HG02798 (cell line): ENCODE measurements around the gene HCCS.
"Not testable (repeated sequence)": the region's sequence is repeated elsewhere in the genome, so short reads cannot be mapped to it uniquely, and the experiment has no call there.

Source experiments
- ATAC-seq: cut with Tn5 transposase; IDR thresholded peaks from one replicate; pipeline ENCODE4 v1.9.1; 2021; ENCODE audit warnings: mild to moderate bottlenecking; ENCODE audit not compliant: unreplicated experiment, poor library complexity

Gene HCCS

DNA sequence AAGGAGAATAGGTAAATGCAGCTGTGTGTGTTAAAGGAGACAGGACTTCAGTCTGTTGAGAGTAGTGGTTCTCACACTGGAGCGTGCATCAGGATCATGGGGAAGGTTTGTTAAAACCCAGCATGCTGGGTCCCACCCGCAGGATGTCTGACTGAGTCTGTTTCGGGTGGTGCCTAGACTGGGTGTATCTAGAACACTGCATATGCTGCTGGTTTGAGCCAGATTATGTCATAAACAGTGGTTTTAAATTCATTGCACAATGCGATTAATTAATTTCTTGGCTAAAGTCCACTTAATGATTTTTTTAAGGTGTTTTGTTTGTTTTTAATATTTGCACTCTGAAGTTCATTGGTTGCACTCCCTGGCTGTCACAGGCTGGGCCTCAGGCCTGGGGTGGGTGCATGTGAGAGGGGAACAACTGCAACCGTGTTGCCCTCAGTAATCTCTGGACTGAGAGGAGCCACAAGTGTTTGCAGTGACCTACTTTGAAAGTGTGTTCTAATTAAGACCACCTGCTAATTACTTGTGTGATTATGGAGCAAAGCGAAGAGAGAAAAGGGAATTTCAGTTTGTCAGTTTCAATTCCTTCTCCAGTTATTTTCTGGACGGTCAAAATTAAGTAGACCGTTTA, 8.3 kb downstream of the HCCS start:
- no peak for ATAC-seq

DNA sequence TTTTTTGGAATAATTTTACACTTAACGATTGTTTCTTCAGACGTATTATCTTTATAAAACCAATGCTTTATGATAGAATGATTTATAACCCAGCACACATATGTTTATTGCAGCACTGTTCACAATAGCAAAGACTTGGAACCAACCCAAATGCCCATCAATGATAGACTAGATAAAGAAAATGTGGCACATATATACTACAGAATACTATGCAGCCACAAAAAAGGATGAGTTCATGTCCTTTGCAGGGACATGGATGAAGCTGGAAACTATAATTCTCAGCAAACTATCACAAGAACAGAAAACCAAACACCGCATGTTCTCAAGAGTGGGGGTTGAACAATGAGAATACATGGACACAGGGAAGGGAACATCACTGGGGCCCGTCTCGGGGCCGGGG, 12.0 kb downstream of the HCCS start:
- ATAC-seq, result not testable (repeated sequence)

DNA sequence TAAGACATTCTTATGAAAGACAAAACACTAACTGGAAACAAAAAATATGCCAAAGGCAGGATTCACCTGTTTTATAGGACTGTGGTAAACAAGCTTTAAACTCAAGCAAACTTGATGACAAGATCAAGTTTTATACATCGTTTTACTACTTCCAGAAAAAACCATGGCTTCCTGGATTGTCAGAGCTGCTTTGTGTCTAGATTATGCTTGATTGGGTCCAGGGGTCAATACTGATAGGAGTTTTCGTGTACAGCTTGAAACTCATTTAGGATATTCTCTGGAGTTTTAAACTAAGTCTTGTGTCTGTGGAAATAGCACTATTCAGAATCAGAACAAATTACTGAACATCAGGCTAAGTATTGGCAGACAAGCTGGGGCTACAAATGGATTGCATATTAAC, 13.0 kb downstream of the HCCS start:
- no peak for ATAC-seq

DNA sequence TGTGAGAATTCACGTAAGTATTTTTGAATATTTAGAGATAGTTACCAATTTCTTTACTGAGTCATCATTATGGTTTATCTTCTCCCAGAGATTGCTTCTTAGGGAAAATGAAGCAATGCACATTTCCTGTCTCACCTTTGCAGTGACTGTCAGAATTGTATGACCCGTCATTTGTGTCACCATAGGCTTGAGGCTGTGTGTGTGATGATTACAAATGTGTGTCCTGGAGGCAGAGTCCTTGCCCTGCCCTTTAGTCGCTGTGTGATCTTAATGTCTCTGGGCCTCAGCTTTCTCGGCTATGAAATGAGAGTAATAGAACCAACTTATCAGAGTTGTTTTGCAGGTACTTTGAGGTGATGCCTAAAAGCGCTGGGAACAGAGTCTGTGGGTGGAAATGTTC, 13.9 kb downstream of the HCCS start:
- no peak for ATAC-seq

DNA sequence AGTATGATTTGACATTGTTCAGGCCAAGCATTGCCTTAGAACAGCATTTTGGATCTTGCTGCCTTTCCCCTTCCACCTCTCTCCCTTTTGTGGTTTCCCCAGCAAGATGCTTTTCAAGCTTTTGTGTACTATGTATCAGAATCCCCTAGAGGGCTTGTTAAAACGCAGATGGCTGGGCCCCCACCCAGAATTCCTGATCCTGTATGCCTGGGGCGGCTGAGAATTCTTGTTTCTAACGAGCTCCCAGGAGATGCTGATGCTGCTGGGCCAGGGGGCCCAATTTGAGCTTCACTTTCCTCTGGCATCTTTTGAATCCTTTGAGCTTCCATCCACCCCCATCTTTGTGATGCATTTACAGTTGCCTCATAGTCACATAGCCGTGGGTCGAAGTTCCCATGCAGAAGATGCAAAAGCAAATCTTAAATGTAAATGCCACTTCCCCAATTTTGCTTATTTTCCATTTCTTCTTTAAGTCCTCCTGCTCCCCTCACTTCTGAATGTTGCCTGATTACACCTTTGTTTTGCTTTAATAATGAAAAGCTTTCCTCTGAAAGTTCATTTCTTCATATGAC, 18.5 kb downstream of the HCCS start:
- ATAC-seq, result no peak

DNA sequence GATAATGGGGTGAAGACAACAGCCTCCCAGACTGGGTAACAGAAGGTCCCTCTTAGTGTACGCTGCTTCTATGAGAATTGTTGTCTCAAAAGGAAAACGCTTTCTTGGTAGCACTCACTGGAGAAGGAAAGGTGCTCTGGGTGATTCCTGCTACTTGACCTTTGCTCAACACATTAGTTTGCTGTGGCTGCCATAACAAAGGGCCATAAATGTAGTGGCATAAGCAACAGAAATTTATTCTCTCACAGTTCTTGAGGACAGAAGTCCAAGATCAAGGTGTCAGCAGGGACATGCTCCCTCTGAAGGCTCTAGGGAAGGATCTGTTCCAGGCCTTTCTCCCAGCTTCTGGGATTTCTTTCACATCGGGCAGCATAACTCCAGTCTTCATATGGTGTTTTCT, 19.0 kb downstream of the HCCS start:
- ATAC-seq, result no peak

DNA sequence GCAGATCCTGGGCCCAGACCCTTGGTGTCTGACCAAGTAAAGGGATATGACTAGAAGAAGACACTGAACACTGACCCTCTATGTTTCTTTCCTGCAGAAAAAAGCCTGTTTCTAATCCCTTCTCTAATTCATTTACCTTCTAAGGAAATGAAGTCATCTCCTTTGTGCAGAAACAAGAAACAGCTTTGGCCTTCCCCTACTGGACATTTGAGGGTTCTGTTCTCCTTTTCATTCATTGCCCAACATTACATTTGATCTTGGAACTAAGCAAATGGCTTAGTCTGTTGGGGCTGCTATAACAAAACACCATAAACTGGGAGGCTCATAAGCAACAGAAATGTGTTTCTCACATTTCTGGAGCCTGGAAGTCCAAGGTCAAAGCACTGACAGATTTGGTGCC, 20.0 kb downstream of the HCCS start:
- no peak for ATAC-seq

DNA sequence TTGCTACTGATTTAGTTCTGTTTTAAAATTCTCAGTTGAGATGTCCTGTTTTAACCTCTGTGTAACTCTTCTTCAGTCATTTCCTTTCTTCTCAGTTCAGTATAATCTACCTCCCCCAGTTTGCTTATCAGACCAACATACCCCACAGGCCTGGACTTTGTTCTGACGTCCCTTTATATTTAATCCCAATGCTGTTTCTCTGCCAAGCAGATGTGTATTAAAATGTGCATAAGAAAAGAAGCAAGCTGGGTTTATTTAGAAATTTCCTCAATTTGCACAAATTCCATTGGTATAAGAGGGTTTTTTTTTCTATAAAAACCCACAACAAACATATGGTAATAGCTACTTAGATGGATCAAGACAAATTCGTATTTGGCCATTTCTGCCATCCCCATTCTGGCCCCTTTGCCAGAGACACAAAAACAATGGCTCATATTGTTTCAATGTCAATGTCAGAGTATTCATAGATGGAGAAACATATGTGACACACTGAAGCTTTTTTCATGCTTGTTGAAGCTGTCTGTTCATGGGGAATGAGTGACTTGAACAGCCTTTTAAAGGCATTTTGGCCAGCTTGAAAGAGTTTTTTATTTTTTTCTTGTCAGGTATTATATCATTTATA, 24.5 kb downstream of the HCCS start:
- no peak for ATAC-seq

DNA sequence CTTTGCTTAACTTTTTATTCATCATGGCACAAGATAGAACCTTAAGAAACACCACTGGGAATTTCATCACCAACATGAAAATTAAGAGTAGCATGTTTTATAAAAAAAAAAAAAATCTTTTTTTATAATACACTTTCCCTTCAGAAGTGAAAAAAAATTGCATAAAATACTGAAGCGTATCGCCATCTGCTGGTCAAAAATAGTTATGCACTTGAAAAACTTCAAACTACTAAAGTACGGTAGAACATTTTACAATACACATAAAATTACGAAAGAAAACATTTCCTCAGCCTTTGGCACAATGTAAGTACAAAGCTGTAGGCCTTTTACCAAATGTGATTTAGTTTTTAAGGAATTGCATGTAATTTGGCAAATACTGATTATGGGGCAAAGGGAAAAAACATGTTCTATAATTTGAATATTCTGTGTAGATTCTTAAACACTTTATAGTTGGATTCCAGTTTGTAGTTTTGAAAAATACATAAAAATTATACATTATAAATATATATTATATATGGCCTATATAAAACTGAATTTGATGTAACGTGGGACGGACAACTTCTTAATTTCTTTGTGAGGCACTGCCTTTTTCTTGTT, 26.5 kb downstream of the HCCS start:
- no peak for ATAC-seq

DNA sequence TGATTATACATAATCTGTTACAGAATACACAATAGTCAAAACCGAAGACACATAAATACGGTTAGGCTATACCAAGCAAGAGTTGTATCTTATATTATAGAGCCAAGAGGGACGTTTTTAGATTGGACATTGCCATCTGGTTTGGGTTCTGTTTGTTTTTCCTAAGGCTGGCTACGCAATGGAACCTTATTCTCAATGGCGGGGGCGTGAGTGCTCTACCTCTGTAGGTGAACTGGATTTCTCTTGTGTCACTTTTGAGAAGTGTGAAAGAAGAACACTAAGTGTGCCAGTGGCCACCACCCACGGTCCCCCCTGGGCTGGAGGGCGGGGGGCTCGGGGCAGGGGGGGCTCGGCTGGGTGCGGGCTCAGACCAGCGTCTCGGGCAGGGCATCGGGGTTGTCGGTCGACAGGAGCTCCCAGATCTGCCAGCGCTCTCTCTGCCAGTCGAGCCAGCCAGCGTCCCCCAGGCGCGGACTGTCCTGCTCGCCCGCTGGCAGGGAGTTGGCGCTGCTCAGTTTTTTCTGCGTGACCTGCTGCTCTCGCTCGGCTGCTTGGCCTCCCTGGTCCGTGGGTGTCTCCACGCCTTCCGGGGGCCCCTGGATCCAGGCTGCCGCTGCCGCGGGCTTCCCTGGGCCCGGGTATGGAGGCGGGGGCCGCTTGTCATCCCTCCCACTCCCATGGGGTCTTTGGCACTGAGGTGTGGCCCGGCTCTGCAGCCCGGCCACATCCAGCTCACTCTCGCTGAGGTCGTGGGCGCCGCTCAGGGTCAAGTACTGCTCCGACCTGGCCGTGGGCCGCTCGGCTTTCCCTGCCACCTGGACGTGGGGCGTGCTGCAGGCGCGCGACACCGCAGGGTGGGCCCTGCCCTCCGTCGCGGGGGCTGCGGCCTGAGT, 27.6 kb downstream of the HCCS start:
- ATAC-seq, result no peak

DNA sequence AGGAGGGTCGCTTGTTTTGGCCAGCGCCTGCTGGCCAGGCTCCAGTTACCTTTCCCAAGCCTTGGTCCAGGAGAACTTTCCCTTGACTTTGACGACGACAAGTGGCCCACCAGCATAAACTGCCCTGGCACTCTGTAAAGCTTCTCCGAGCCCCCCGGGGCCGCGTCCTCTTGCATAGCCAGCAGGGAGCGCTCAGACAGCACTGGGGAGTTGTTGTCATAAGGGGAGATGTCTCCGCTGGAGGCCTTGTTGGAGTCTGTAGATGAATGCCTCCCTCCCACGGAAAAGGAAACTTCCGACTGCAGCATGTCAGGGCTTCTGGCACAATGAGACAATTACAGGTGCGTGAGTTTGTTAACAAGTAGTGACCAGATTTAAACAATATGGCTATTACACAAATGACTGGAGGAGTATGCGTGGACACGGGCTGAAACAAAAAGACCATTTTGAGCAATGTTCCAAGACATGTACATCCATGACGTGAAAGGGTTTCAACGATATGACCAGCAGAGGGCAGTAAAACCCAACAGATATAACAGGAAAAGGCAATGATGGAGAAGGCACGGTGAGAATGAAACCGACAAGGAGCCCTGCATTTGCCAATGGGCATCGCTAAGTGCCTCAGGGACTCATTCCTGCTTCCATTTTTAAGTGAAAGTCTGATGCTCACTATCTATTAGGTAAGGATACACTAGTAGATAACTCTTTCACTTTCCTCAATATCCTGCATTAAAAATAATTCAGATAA, 33.0 kb downstream of the HCCS start:
- ATAC-seq, result peak; percentile 76

DNA sequence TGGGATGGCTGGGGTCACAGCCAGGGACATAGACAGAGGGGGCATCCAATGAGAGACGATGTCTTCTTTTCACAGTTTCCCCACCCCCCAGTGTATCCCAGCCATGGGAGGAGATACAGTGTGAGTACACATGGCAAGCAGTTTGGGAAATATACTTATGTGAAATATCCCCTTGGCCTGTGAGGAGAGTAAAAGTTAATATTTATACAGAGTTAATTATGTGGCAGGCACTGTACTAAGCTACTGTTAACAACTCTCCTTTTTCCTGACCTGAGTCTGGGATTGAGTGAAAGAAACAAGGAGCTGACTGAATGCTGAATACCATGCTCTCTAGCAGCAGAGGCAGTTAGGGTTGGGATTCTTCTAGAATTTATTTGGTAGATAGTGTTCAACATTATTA, 35.3 kb downstream of the HCCS start:
- no peak for ATAC-seq

DNA sequence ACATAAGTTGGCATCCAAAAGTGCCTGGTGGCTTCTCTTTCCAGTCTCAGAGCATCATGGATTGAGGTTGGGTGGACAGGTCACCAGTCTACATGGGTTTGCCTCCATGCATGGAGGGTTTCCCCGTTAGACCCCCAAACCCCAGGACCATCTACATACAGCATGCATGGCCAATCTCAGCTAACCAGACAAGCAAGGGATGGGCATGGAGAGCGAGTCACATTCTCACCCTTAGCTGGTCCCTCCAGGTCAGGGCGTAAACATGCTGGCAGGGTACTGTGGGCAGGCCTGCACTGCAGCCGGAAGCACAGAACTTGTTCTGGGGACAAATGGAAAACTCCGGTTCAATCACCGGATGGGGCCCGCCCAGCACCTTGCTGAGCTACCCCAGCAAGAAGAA, 37.3 kb downstream of the HCCS start:
- no peak for ATAC-seq

DNA sequence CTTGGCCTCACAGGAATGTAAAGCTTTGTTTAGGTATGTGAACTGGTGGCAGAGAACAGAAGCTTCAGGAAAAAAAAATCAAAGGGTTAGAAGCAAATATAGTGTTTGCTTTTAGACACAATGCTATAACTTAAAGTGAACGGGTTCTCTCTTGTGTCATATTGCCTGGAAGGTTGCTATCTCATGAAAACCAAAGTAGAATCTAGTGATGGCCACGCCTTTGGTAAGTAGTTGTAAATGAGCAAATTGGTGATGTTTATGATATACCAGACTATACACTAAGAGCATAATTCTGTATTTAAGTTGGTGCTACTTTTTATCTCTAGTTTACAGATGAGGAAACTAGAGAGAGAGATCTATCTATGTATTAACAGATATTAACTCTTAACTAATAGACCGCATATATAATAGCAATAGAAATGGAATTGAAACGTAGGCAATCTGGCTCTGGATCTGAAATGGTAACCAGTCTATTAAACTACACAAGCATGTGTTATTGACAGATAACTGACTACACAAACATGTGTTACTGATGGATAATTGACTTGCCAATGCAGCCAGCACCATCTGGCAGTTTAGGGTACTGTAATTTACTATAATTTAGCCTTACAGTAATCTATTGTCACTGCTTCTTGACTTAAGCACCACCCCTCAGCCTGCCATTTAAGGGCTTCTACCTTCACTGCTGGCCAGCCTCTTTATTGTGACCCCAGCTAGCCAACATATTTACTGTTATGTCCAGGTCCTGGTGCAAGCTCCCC, 40.8 kb downstream of the HCCS start:
- no peak for ATAC-seq

DNA sequence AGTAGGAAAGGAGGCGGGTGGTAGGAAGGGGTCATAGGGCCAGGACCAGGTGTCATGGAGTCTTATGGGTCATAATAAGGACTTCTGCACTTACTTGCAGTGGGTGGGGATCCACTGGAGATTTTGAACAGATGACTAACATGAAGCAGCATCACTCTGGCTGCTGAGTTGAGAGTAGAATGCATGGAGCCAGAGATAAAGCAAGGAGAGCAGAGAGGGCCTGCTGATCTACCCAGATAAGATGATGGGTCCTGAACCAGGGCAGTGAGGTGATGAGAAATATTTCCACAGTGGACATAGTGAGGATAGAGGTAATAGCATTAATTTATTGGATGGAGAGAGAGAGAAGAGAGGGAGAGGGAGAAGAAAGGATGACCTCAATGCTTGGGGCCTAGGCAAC, 48.0 kb downstream of the HCCS start:
- no peak for ATAC-seq

DNA sequence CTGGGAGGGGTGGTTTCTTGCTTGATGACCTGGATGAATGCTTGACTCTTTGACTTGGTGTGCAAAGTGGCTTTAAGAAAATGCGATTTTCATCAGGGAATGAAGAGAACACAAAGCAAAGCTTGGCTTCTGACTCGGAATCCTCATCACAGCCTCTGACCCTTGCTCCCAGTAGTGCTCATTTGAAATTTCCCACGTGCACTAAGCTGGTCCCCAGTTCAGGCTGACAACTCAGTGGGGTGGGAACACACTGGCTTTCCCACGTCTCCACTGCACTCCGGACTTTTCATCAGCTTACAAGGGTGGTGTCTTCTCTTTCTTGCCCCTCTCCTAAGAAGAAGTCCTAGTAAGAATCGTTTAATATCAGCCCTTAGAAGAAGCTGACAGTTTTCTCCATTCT, 53.3 kb downstream of the HCCS start:
- no peak for ATAC-seq

DNA sequence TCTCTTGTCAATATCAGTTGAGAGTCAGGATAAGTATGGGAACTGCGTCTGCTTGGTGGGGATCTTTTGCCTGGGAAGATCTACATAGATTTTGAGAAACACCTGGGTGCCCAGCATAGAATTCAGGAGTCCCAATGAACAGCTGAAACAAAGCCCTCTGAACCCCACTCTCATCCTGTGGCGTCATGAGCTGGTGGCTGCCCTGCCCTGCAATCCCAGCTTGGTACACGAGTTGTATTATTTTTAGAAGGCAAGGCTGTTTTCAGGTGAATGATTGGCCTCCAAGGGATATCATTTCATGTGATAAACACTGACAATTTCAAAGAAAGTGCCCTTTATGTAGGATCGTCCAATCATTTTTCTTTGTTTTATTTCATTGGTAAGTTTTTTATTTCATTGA, 60.8 kb downstream of the HCCS start:
- ATAC-seq, result no peak

DNA sequence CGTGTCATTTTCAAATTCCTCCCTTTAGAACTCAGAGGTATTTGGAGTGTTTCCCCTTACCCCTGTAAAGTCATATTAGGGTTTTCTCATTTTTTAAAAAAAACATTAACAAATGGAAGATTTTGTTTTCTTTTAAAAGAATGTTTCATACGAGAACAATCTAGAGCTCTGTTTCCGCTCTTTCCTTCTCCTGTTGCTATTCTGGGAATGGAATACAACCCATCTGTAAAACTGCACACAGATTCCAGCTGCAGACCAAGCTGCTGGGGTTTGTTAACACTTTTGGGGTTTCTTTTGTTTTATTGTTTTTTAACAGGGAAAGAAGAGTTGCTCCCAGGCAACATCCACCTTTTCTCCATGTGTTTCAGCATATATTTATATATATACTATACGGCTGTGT, 61.3 kb downstream of the HCCS start:
- ATAC-seq, result no peak
